Fibroblast of mammary gland (primary cell): ENCODE measurements around the gene ADRB1.

Source experiments
- DNase-seq: peaks from one replicate; pipeline ENCODE4 v3.0.0-alpha.2; 2010; ENCODE audit warnings: low read depth
- H3K4me3 ChIP-seq: 2 replicates; pipeline ENCODE4 v1.5.1; 2011; ENCODE audit warnings: low read depth, mild to moderate bottlenecking, low read length, moderate library complexity; ENCODE audit not compliant: control insufficient read depth
- TF ChIP-seq, protein P1 (sequence below): conservative IDR thresholded peaks from 2 replicates; pipeline ENCODE4 v1.5.1; 2011; ENCODE audit warnings: low read depth, low read length, inconsistent platforms; ENCODE audit not compliant: control insufficient read depth, insufficient read depth

The ADRB1 gene

DNA sequence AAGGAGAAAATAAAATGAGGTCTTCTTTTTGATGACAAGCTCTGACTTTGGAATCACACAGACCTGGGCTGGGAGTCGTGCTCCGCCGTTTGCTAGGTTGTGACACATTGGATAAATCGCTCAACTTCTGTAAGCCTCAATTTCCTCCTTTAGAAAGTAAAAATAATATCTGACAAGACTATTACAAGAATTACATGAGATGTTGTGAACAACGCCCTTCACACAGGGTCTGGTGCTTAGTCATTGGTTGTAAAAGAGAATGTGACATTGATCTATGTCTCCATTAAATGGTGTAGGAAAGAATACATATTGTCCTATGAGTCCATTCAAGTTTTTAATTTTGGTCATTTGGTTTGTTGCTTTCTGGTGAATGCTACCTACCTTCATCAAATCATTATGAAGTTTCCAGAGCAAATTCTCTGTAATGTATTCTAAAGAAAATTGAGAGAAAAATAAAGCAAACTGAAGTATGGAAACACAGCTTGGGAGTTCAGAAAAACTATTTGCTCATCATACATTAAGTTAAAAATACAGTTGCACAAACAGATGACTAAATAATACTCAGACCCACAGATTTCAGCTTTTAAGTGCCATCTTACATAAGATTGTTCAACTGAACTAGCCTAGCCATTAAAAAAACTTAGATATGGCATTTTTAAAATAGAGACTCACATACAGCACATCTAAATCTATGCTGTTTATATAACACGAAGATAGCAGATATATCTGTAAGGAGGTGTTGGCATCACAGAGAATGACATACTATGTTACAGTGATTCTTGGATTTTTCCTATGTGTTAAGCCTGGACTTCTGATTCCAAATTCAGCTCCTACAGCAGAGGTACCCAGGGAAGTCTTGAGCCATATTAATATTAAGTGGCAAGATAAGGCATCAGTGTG, 12.3 kb upstream of the ADRB1 start:
- TF ChIP-seq, protein P1, sequence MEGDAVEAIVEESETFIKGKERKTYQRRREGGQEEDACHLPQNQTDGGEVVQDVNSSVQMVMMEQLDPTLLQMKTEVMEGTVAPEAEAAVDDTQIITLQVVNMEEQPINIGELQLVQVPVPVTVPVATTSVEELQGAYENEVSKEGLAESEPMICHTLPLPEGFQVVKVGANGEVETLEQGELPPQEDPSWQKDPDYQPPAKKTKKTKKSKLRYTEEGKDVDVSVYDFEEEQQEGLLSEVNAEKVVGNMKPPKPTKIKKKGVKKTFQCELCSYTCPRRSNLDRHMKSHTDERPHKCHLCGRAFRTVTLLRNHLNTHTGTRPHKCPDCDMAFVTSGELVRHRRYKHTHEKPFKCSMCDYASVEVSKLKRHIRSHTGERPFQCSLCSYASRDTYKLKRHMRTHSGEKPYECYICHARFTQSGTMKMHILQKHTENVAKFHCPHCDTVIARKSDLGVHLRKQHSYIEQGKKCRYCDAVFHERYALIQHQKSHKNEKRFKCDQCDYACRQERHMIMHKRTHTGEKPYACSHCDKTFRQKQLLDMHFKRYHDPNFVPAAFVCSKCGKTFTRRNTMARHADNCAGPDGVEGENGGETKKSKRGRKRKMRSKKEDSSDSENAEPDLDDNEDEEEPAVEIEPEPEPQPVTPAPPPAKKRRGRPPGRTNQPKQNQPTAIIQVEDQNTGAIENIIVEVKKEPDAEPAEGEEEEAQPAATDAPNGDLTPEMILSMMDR, result no peak
- no peak overlapping the region for H3K4me3 ChIP-seq
- DNase-seq, result no peak

DNA sequence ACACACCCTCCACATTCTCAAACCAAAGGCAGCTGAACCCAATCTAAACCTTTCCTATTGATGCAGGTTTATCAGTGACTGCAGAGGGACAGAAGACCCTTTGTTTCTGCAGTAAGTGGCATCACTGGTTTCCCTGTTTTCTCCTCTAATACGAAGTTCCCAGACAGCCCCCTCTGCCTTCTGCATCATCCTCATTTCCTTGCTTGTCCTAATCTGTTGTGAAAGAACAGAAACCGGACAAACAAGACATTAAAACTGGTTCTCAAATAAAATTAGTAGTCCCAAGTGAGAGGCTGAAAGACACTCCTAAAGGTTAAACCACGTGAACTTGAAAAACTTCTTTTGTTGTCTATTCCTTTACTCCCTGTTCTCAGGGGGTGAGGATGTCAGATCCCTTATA, 10.1 kb upstream of the ADRB1 start:
- H3K4me3 ChIP-seq, result no peak overlapping the region
- no peak for DNase-seq
- TF ChIP-seq, protein P1, result no peak

DNA sequence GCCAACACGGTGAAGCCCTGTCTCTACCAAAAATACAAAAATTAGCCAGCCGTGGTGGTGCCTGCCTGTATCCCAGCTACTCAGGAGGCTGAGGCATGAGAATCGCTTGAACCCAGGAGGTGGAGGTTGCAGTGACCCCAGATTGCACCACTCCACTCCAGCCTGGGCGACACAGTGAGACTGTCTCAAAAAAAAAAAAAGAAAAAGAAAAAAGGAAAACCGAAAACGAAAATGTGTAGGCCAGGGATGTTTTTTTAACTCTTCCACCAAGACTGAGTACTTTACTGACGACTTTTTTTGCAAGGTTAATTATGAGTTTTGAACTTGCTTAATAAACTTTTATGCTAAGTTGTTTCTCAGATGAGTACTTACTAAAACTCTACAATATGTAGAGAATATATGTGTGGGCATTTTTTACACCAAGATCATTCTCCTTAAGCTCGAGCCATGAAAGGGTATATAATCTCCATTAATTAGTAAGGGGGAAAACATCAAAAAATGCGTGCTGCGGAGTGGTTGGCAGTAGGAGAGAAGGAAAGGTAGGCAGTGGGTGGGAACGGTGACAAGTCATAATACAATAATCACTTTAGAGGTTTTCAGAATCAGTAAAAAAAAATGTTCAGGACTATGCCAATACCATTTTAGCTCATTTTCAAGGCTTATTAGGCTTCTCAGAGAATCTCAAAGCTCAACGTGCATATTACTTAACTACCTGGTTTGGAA, 8.6 kb upstream of the ADRB1 start:
- DNase-seq, result no peak
- no peak overlapping the region for H3K4me3 ChIP-seq
- TF ChIP-seq, protein P1, result no peak

DNA sequence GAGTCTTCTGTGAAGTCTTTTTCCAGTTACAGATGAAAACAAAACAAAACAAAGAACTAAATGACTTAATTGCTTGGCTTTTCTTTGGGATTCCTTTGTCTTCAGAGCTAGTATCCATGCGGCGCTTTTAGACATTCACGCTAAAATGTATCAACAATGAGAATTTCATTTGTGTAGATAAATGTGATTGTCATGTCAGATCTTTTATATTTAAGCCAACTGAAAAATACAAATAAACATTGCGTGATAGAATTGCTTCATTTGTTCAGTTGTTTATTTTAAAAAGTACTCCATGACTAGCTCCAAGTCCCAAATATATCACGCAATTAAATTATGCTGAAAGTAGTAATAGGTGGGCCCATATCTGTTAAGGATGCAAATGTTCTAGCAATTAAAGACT, 7.9 kb upstream of the ADRB1 start:
- TF ChIP-seq, protein P1, result no peak
- H3K4me3 ChIP-seq, result no peak overlapping the region

DNA sequence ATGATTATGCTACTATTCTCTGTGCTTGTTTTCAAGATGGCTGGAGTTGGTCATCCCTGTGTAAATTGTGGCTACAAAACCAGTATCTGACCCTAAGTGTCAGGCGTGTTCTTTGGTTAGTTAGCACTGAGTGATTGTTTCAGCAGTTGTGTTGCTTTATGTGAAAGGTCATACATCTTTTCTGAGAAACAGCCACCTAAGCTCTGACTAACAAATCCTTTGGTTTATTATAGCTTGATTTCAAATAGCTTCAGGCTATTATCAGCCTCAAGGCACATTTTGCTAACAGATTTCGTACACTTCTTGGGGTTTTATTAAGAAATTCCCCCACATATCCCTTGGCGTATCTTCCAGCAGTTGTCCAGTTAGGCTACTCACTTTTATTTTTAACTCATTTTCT, 4.8 kb upstream of the ADRB1 start:
- DNase-seq, result no peak
- TF ChIP-seq, protein P1, result no peak
- no peak overlapping the region for H3K4me3 ChIP-seq

More for the DNA sequence above, 7.9 kb upstream of the ADRB1 start:
- DNase-seq, result no peak

DNA sequence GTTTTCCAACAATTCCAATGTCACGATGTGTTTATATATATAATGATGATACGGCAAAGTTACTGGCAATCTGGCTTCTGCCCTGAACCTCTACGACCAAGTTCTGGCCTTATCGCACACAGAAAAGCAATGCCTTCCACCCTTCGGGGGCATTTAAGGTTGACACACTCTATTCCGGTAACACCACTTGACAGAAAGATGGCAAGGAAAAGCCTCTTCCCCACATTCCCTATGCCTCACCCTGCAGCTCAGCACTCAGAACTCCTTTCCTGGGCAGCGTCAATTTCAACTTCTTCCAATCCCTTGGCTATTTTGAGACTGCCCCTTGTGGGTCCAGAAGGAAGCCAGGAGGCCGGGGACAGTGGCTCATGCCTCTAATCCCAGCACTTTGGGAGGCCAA, 2.5 kb upstream of the ADRB1 start:
- no peak overlapping the region for H3K4me3 ChIP-seq
- DNase-seq, result no peak

More for the DNA sequence above, 2.5 kb upstream of the ADRB1 start:
- TF ChIP-seq, protein P1, result no peak
